Memory B cell (primary cell): ENCODE measurements around the gene TRIM9.
"Not testable (repeated sequence)": the region's sequence is repeated elsewhere in the genome, so short reads cannot be mapped to it uniquely, and the experiment has no call there.

Experiments used
- ATAC-seq: fragments of 150-1000 bp; cut with Tn5 transposase; 2 replicates; pipeline ENCODE4 v1.10.0; 2021; ENCODE audit warnings: low read depth, mild to moderate bottlenecking, moderate library complexity
- DNase-seq, 2 donors: peaks; one replicate each; pipeline ENCODE4 v3.0.0; 2022; ENCODE audit warnings: low spot score in 2 of 2
- H3K27ac Mint-ChIP-seq: one replicate; pipeline ENCODE4 v1.8.0; 2022; ENCODE audit warnings: mild to moderate bottlenecking, moderate library complexity, mixed read lengths
- H3K27me3 Mint-ChIP-seq: one replicate; pipeline ENCODE4 v1.8.0; 2022; ENCODE audit warnings: mixed read lengths
- H3K36me3 Mint-ChIP-seq: one replicate; pipeline ENCODE4 v1.8.0; 2022; ENCODE audit warnings: mild to moderate bottlenecking, mixed read lengths
- H3K4me1 Mint-ChIP-seq: one replicate; pipeline ENCODE4 v1.8.0; 2022; ENCODE audit warnings: mixed read lengths
- H3K4me3 Mint-ChIP-seq: one replicate; pipeline ENCODE4 v1.8.0; 2022; ENCODE audit warnings: mild to moderate bottlenecking, moderate library complexity, mixed read lengths
- H3K9me3 Mint-ChIP-seq: one replicate; pipeline ENCODE4 v1.8.0; 2022; ENCODE audit warnings: mixed read lengths

TRIM9 gene

GRCh38 chr14:50994158-50994557 is 100.7 kb downstream of the TRIM9 start:
- ATAC-seq, H3K4me3 Mint-ChIP-seq, H3K27me3 Mint-ChIP-seq, H3K9me3 Mint-ChIP-seq, DNase-seq, H3K4me1 Mint-ChIP-seq, H3K27ac Mint-ChIP-seq, H3K36me3 Mint-ChIP-seq: not testable (repeated sequence)

GRCh38 chr14:50985859-50986331 is 109.0 kb downstream of the TRIM9 start:
- DNase-seq = no peak
- no peak for ATAC-seq
- H3K9me3 Mint-ChIP-seq = no peaks in the 10 kb centered on the region
- H3K4me3 Mint-ChIP-seq = no peak overlapping the region
- no peak overlapping the region for H3K27ac Mint-ChIP-seq
- H3K27me3 Mint-ChIP-seq = peaks cover 6% of the 10 kb centered on the region
- no peaks in the 10 kb centered on the region for H3K36me3 Mint-ChIP-seq
- H3K4me1 Mint-ChIP-seq = no peaks in the 10 kb centered on the region

GRCh38 chr14:50985124-50985858 is 109.6 kb downstream of the TRIM9 start:
- H3K27ac Mint-ChIP-seq = no peak overlapping the region
- H3K36me3 Mint-ChIP-seq = no peaks in the 10 kb centered on the region
- no peak for DNase-seq
- peaks cover 6% of the 10 kb centered on the region for H3K27me3 Mint-ChIP-seq
- ATAC-seq = no peak
- no peak overlapping the region for H3K4me3 Mint-ChIP-seq
- no peaks in the 10 kb centered on the region for H3K4me1 Mint-ChIP-seq
- no peaks in the 10 kb centered on the region for H3K9me3 Mint-ChIP-seq

GRCh38 chr14:50984036-50984710 is 110.7 kb downstream of the TRIM9 start:
- no peaks in the 10 kb centered on the region for H3K36me3 Mint-ChIP-seq
- H3K9me3 Mint-ChIP-seq = no peaks in the 10 kb centered on the region
- no peak overlapping the region for H3K27ac Mint-ChIP-seq
- DNase-seq (no peak), ATAC-seq (no peak)
- H3K4me3 Mint-ChIP-seq = no peak overlapping the region
- H3K4me1 Mint-ChIP-seq = peaks cover under 1% of the 10 kb centered on the region
- peaks cover 6% of the 10 kb centered on the region for H3K27me3 Mint-ChIP-seq

GRCh38 chr14:50979941-50980850 is 114.7 kb downstream of the TRIM9 start:
- peaks cover 9% of the 10 kb centered on the region for H3K4me1 Mint-ChIP-seq
- no peaks in the 10 kb centered on the region for H3K36me3 Mint-ChIP-seq
- H3K27me3 Mint-ChIP-seq = peaks cover 6% of the 10 kb centered on the region
- ATAC-seq (no peak), DNase-seq (no peak)
- no peak overlapping the region for H3K27ac Mint-ChIP-seq
- no peaks in the 10 kb centered on the region for H3K9me3 Mint-ChIP-seq
- H3K4me3 Mint-ChIP-seq = no peak overlapping the region

- ATAC-seq = no peak
- H3K9me3 Mint-ChIP-seq = no peaks in the 10 kb centered on the region
- no peak overlapping the region for H3K4me3 Mint-ChIP-seq
- no peak for DNase-seq
- H3K36me3 Mint-ChIP-seq = no peaks in the 10 kb centered on the region
- peaks cover 9% of the 10 kb centered on the region for H3K4me1 Mint-ChIP-seq
- H3K27me3 Mint-ChIP-seq = peaks cover 6% of the 10 kb centered on the region
- no peak overlapping the region for H3K27ac Mint-ChIP-seq
These were observed 116.0 kb downstream of the TRIM9 start for GRCh38 chr14:50978888-50979287.

GRCh38 chr14:50978529-50978871 is 116.4 kb downstream of the TRIM9 start:
- peaks cover 6% of the 10 kb centered on the region for H3K27me3 Mint-ChIP-seq
- no peaks in the 10 kb centered on the region for H3K9me3 Mint-ChIP-seq
- no peaks in the 10 kb centered on the region for H3K36me3 Mint-ChIP-seq
- DNase-seq = no peak
- no peak overlapping the region for H3K27ac Mint-ChIP-seq
- peaks cover 9% of the 10 kb centered on the region for H3K4me1 Mint-ChIP-seq
- ATAC-seq = peak; percentile 26
- H3K4me3 Mint-ChIP-seq = no peak overlapping the region

- H3K27me3 Mint-ChIP-seq = peaks cover 6% of the 10 kb centered on the region
- H3K4me3 Mint-ChIP-seq = no peak overlapping the region
- peaks cover 9% of the 10 kb centered on the region for H3K4me1 Mint-ChIP-seq
- ATAC-seq = peak; percentile 92
- DNase-seq = peak in 1 of 2 donors; percentile 17
- no peaks in the 10 kb centered on the region for H3K9me3 Mint-ChIP-seq
- H3K36me3 Mint-ChIP-seq = no peaks in the 10 kb centered on the region
- H3K27ac Mint-ChIP-seq = no peak overlapping the region
These were observed 116.9 kb downstream of the TRIM9 start for GRCh38 chr14:50977863-50978528.

- no peak overlapping the region for H3K27ac Mint-ChIP-seq
- H3K4me1 Mint-ChIP-seq = peaks cover 8% of the 10 kb centered on the region
- no peak for ATAC-seq
These were observed 120.8 kb downstream of the TRIM9 start for GRCh38 chr14:50974118-50974517.

GRCh38 chr14:50972734-50973133 is 122.2 kb downstream of the TRIM9 start:
- ATAC-seq = no peak
- H3K27me3 Mint-ChIP-seq = peaks cover 3% of the 10 kb centered on the region
- no peaks in the 10 kb centered on the region for H3K36me3 Mint-ChIP-seq
- H3K4me3 Mint-ChIP-seq = no peak overlapping the region
- no peaks in the 10 kb centered on the region for H3K9me3 Mint-ChIP-seq
- no peaks in the 10 kb centered on the region for H3K4me1 Mint-ChIP-seq
- DNase-seq = no peak
- no peak overlapping the region for H3K27ac Mint-ChIP-seq

More at GRCh38 chr14:50974118-50974517, 120.8 kb downstream of the TRIM9 start:
- Mint-ChIP-seq H3K36me3 (no peaks in the 10 kb centered on the region), H3K4me3 (no peak overlapping the region), H3K9me3 (no peaks in the 10 kb centered on the region), H3K27me3 (peaks cover 2% of the 10 kb centered on the region)
- no peak for DNase-seq

- Mint-ChIP-seq H3K9me3 (no peaks in the 10 kb centered on the region), H3K4me1 (no peaks in the 10 kb centered on the region)
These were observed 123.8 kb downstream of the TRIM9 start for GRCh38 chr14:50970886-50971781.

GRCh38 chr14:50967790-50968189 is 127.1 kb downstream of the TRIM9 start:
- DNase-seq (no peak), ATAC-seq (no peak)
- no peaks in the 10 kb centered on the region for H3K4me1 Mint-ChIP-seq
- no peak overlapping the region for H3K27ac Mint-ChIP-seq
- H3K4me3 Mint-ChIP-seq = no peak overlapping the region
- peaks cover 10% of the 10 kb centered on the region for H3K27me3 Mint-ChIP-seq
- no peaks in the 10 kb centered on the region for H3K9me3 Mint-ChIP-seq
- no peaks in the 10 kb centered on the region for H3K36me3 Mint-ChIP-seq

More at GRCh38 chr14:50970886-50971781, 123.8 kb downstream of the TRIM9 start:
- Mint-ChIP-seq H3K27me3 (peaks cover 3% of the 10 kb centered on the region), H3K27ac (no peak overlapping the region), H3K36me3 (no peaks in the 10 kb centered on the region), H3K4me3 (no peak overlapping the region)
- DNase-seq (no peak), ATAC-seq (no peak)

- H3K9me3 Mint-ChIP-seq = no peaks in the 10 kb centered on the region
- H3K27ac Mint-ChIP-seq = no peak overlapping the region
- peaks cover 10% of the 10 kb centered on the region for H3K27me3 Mint-ChIP-seq
- ATAC-seq = no peak
- H3K4me1 Mint-ChIP-seq = no peaks in the 10 kb centered on the region
- no peak for DNase-seq
- no peak overlapping the region for H3K4me3 Mint-ChIP-seq
- no peaks in the 10 kb centered on the region for H3K36me3 Mint-ChIP-seq
These were observed 127.8 kb downstream of the TRIM9 start for GRCh38 chr14:50967103-50967502.
